BLaER1 (cell line): ENCODE measurements around the gene PARP9.

ENCODE experiments used
- H3K27ac ChIP-seq: shearing (Covaris generic); formaldehyde crosslinking; 2 replicates; pipeline ENCODE4 v1.8.1; 2022
- H3K27me3 ChIP-seq: shearing (Covaris generic); formaldehyde crosslinking; 2 replicates; pipeline ENCODE4 v1.8.1; 2022
- H3K36me3 ChIP-seq: shearing (Covaris generic); formaldehyde crosslinking; 2 replicates; pipeline ENCODE4 v1.8.1; 2022
- H3K4me1 ChIP-seq: shearing (Covaris generic); formaldehyde crosslinking; 2 replicates; pipeline ENCODE4 v1.8.1; 2022
- H3K4me2 ChIP-seq: shearing (Covaris generic); formaldehyde crosslinking; 2 replicates; pipeline ENCODE4 v1.8.1; 2022
- H3K4me3 ChIP-seq: shearing (Covaris generic); formaldehyde crosslinking; 2 replicates; pipeline ENCODE4 v1.8.1; 2022
- H3K9ac ChIP-seq: shearing (Covaris generic); formaldehyde crosslinking; 2 replicates; pipeline ENCODE4 v1.8.1; 2022
- H3K9me3 ChIP-seq: shearing (Covaris generic); formaldehyde crosslinking; 2 replicates; pipeline ENCODE4 v1.8.1; 2022
- H4K20me1 ChIP-seq: shearing (Covaris generic); formaldehyde crosslinking; 2 replicates; pipeline ENCODE4 v1.8.1; 2022
- Cebpa-rat ChIP-seq: shearing (Covaris generic); IDR thresholded peaks from 2 replicates; pipeline ENCODE4 v1.8.1; 2022

Gene PARP9

GRCh38 chr3:122558605-122559004 lies 5.5 kb downstream of the PARP9 start:
- H3K9ac ChIP-seq = no peak overlapping the region
- no peak overlapping the region for H3K4me3 ChIP-seq
- no peak overlapping the region for H3K27ac ChIP-seq
- H4K20me1 ChIP-seq = no peaks in the 10 kb centered on the region
- no peaks in the 10 kb centered on the region for H3K27me3 ChIP-seq
- peaks cover 47% of the 10 kb centered on the region for H3K36me3 ChIP-seq
- no peak for TF ChIP-seq Cebpa-rat
- no peak overlapping the region for H3K4me2 ChIP-seq
- no peaks in the 10 kb centered on the region for H3K9me3 ChIP-seq
- H3K4me1 ChIP-seq = peaks cover 25% of the 10 kb centered on the region

GRCh38 chr3:122557356-122557755 lies 6.7 kb downstream of the PARP9 start:
- Histone ChIP-seq H3K4me3 (no peak overlapping the region), H3K9ac (no peak overlapping the region), H3K36me3 (peaks cover 51% of the 10 kb centered on the region), H3K4me1 (peaks cover 15% of the 10 kb centered on the region), H3K27me3 (no peaks in the 10 kb centered on the region), H3K27ac (no peak overlapping the region), H3K9me3 (no peaks in the 10 kb centered on the region), H3K4me2 (no peak overlapping the region), H4K20me1 (no peaks in the 10 kb centered on the region)
- TF ChIP-seq Cebpa-rat = no peak

GRCh38 chr3:122555275-122556071 lies 8.6 kb downstream of the PARP9 start:
- H3K4me2 ChIP-seq = no peak overlapping the region
- H3K4me3 ChIP-seq = no peak overlapping the region
- H3K9me3 ChIP-seq = no peaks in the 10 kb centered on the region
- H3K4me1 ChIP-seq = peaks cover 8% of the 10 kb centered on the region
- TF ChIP-seq Cebpa-rat = no peak
- H3K27ac ChIP-seq = no peak overlapping the region
- no peaks in the 10 kb centered on the region for H3K27me3 ChIP-seq
- H3K9ac ChIP-seq = no peak overlapping the region
- no peaks in the 10 kb centered on the region for H4K20me1 ChIP-seq
- H3K36me3 ChIP-seq = peaks cover 69% of the 10 kb centered on the region

GRCh38 chr3:122553171-122553570 lies 10.9 kb downstream of the PARP9 start:
- H3K4me2 ChIP-seq = no peak overlapping the region
- no peaks in the 10 kb centered on the region for H3K4me1 ChIP-seq
- H4K20me1 ChIP-seq = no peaks in the 10 kb centered on the region
- H3K9ac ChIP-seq = no peak overlapping the region
- no peak for TF ChIP-seq Cebpa-rat
- no peak overlapping the region for H3K4me3 ChIP-seq
- no peak overlapping the region for H3K27ac ChIP-seq
- H3K27me3 ChIP-seq = no peaks in the 10 kb centered on the region
- H3K36me3 ChIP-seq = peaks cover 78% of the 10 kb centered on the region
- H3K9me3 ChIP-seq = no peaks in the 10 kb centered on the region

- no peaks in the 10 kb centered on the region for H3K27me3 ChIP-seq
- H4K20me1 ChIP-seq = no peaks in the 10 kb centered on the region
- no peak overlapping the region for H3K4me2 ChIP-seq
- H3K36me3 ChIP-seq = peaks cover 80% of the 10 kb centered on the region
- no peak overlapping the region for H3K27ac ChIP-seq
- H3K4me3 ChIP-seq = no peak overlapping the region
- H3K4me1 ChIP-seq = no peaks in the 10 kb centered on the region
- TF ChIP-seq Cebpa-rat = no peak
- H3K9me3 ChIP-seq = no peaks in the 10 kb centered on the region
- no peak overlapping the region for H3K9ac ChIP-seq
Observed at GRCh38 chr3:122548619-122549018, 15.5 kb downstream of the PARP9 start.

- Histone ChIP-seq H3K9me3 (no peaks in the 10 kb centered on the region), H3K27me3 (no peaks in the 10 kb centered on the region), H3K4me1 (no peaks in the 10 kb centered on the region), H3K9ac (no peak overlapping the region), H3K36me3 (peaks cover 85% of the 10 kb centered on the region), H3K4me3 (no peak overlapping the region), H3K4me2 (no peak overlapping the region), H4K20me1 (no peaks in the 10 kb centered on the region), H3K27ac (no peak overlapping the region)
- no peak for TF ChIP-seq Cebpa-rat
Observed at GRCh38 chr3:122548076-122548475, 16.0 kb downstream of the PARP9 start.

GRCh38 chr3:122546151-122546550 lies 17.9 kb downstream of the PARP9 start:
- peaks cover 75% of the 10 kb centered on the region for H3K36me3 ChIP-seq
- no peaks in the 10 kb centered on the region for H3K27me3 ChIP-seq
- no peak overlapping the region for H3K4me2 ChIP-seq
- H3K27ac ChIP-seq = no peak overlapping the region
- no peaks in the 10 kb centered on the region for H4K20me1 ChIP-seq
- no peaks in the 10 kb centered on the region for H3K4me1 ChIP-seq
- no peak overlapping the region for H3K9ac ChIP-seq
- no peaks in the 10 kb centered on the region for H3K9me3 ChIP-seq
- H3K4me3 ChIP-seq = no peak overlapping the region
- no peak for TF ChIP-seq Cebpa-rat

GRCh38 chr3:122538956-122539490 lies 25.1 kb downstream of the PARP9 start:
- Histone ChIP-seq H3K36me3 (peaks cover 63% of the 10 kb centered on the region), H3K4me2 (no peak overlapping the region), H3K27ac (no peak overlapping the region), H3K27me3 (no peaks in the 10 kb centered on the region), H3K4me1 (no peaks in the 10 kb centered on the region), H4K20me1 (no peaks in the 10 kb centered on the region), H3K4me3 (no peak overlapping the region), H3K9me3 (no peaks in the 10 kb centered on the region), H3K9ac (no peak overlapping the region)
- no peak for TF ChIP-seq Cebpa-rat

GRCh38 chr3:122536632-122537001 lies 27.5 kb downstream of the PARP9 start:
- TF ChIP-seq Cebpa-rat = no peak
- no peak overlapping the region for H3K4me3 ChIP-seq
- no peaks in the 10 kb centered on the region for H3K27me3 ChIP-seq
- no peaks in the 10 kb centered on the region for H4K20me1 ChIP-seq
- peaks cover 75% of the 10 kb centered on the region for H3K36me3 ChIP-seq
- no peaks in the 10 kb centered on the region for H3K9me3 ChIP-seq
- H3K4me1 ChIP-seq = no peaks in the 10 kb centered on the region
- no peak overlapping the region for H3K27ac ChIP-seq
- H3K9ac ChIP-seq = no peak overlapping the region
- no peak overlapping the region for H3K4me2 ChIP-seq

- Histone ChIP-seq H3K4me3 (no peak overlapping the region), H3K27me3 (no peaks in the 10 kb centered on the region), H3K4me2 (no peak overlapping the region), H3K4me1 (no peaks in the 10 kb centered on the region), H3K27ac (no peak overlapping the region), H3K9me3 (no peaks in the 10 kb centered on the region), H3K9ac (no peak overlapping the region), H4K20me1 (no peaks in the 10 kb centered on the region), H3K36me3 (peaks cover 73% of the 10 kb centered on the region)
- TF ChIP-seq Cebpa-rat = no peak
Observed at GRCh38 chr3:122535964-122536631, 28.0 kb downstream of the PARP9 start.
